Neural cell (in vitro differentiated cells): ENCODE results near the gene EIF1B. TPM values are rescaled to one million over a fixed set of nuclear protein-coding genes. Genes with fewer than 3 reads are reported as not detected.

Source experiments
- H2AFZ ChIP-seq: fragments of 200-600, 300-800 bp; sonication (generic), shearing (Covaris generic); 2 replicates; pipeline ENCODE4 v1.6.0; 2014; ENCODE audit warnings: low read depth, mild to moderate bottlenecking, antibody characterized with exemption, low read length, moderate library complexity
- H3F3A ChIP-seq: fragments of 200-600 bp; shearing (Covaris generic); 2 replicates; pipeline ENCODE4 v1.6.1; 2016; ENCODE audit warnings: mild to moderate bottlenecking, moderate library complexity, mixed read lengths, antibody characterized with exemption, low read length; ENCODE audit not compliant: insufficient read depth, poor library complexity, severe bottlenecking
- H3K27ac ChIP-seq: fragments of 200-600, 300-800 bp; sonication (generic), shearing (Covaris generic); 2 replicates; pipeline ENCODE4 v1.5.1; 2014; ENCODE audit warnings: mild to moderate bottlenecking, low read length, moderate library complexity
- H3K27me3 ChIP-seq: fragments of 300-800, 200-600 bp; sonication (generic), shearing (Covaris generic); 2 replicates; pipeline ENCODE4 v1.6.0; 2014; ENCODE audit warnings: mild to moderate bottlenecking, low read depth, low read length, moderate library complexity; ENCODE audit not compliant: insufficient read depth
- H3K36me3 ChIP-seq: fragments of 300-800, 200-600 bp; sonication (generic), shearing (Covaris generic); 2 replicates; pipeline ENCODE4 v1.5.1; 2014; ENCODE audit warnings: mild to moderate bottlenecking, antibody characterized with exemption, low read length, moderate library complexity; ENCODE audit not compliant: insufficient read depth
- H3K4me2 ChIP-seq: fragments of 300-800, 200-600 bp; sonication (generic), shearing (Covaris generic); 2 replicates; pipeline ENCODE4 v1.6.0; 2014; ENCODE audit warnings: mild to moderate bottlenecking, low read length
- H3K4me3 ChIP-seq: fragments of 300-800, 200-600 bp; sonication (generic), shearing (Covaris generic); 2 replicates; pipeline ENCODE4 v1.5.1; 2014; ENCODE audit warnings: mild to moderate bottlenecking, low read length, moderate library complexity
- H3K79me2 ChIP-seq: fragments of 200-600 bp; shearing (Covaris generic); replicated peaks from 2 replicates; pipeline ENCODE4 v1.6.0; 2014; ENCODE audit warnings: mild to moderate bottlenecking, low read length, moderate library complexity; ENCODE audit not compliant: insufficient read depth
- H3K9ac ChIP-seq: fragments of 300-800, 200-600 bp; sonication (generic), shearing (Covaris generic); 2 replicates; pipeline ENCODE4 v1.6.1; 2016; ENCODE audit warnings: mild to moderate bottlenecking, low read length, mixed read lengths
- H3K9me2 ChIP-seq: fragments of 200-600 bp; shearing (Covaris generic); 2 replicates; pipeline ENCODE4 v1.6.1; 2016; ENCODE audit warnings: mild to moderate bottlenecking, low read length, mixed read lengths; ENCODE audit not compliant: insufficient read depth
- H3K9me3 ChIP-seq: fragments of 200-600, 300-800 bp; sonication (generic), shearing (Covaris generic); 2 replicates; pipeline ENCODE4 v1.6.1; 2016; ENCODE audit warnings: mild to moderate bottlenecking, mixed run types, low read length, moderate library complexity, mixed read lengths
- H4K20me1 ChIP-seq: fragments of 200-600 bp; shearing (Covaris generic); 2 replicates; pipeline ENCODE4 v1.6.1; 2016; ENCODE audit warnings: mild to moderate bottlenecking, mixed run types; ENCODE audit not compliant: insufficient read depth
- CTCF ChIP-seq: fragments of 450-650 bp; IDR thresholded peaks from 2 replicates; pipeline ENCODE4 v1.5.1; 2014; ENCODE audit warnings: antibody characterized with exemption, mild to moderate bottlenecking, moderate library complexity; ENCODE audit not compliant: poor library complexity, severe bottlenecking
- EP300 ChIP-seq: fragments of 450-650 bp; conservative IDR thresholded peaks from 2 replicates; pipeline ENCODE4 v1.6.1; 2014; ENCODE audit warnings: antibody characterized with exemption, mild to moderate bottlenecking, moderate library complexity; ENCODE audit not compliant: poor library complexity, severe bottlenecking
- EZH2 ChIP-seq: fragments of 200-600, 300-800 bp; shearing (Covaris generic), sonication (generic); IDR thresholded peaks from 2 replicates; pipeline ENCODE4 v1.6.1; 2014; ENCODE audit warnings: antibody characterized with exemption, low read length, borderline replicate concordance, mild to moderate bottlenecking; ENCODE audit not compliant: insufficient read depth, poor library complexity, severe bottlenecking
- MXI1 ChIP-seq: fragments of 450-650 bp; conservative IDR thresholded peaks from 2 replicates; pipeline ENCODE4 v1.6.1; 2014; ENCODE audit warnings: antibody characterized with exemption, mild to moderate bottlenecking; ENCODE audit not compliant: poor library complexity, severe bottlenecking
- POLR2AphosphoS5 ChIP-seq: IDR thresholded peaks from 2 replicates; pipeline ENCODE4 v1.6.1; 2012
- RAD21 ChIP-seq: fragments of 450-650 bp; conservative IDR thresholded peaks from 2 replicates; pipeline ENCODE4 v1.6.1; 2014; ENCODE audit warnings: antibody characterized with exemption, mild to moderate bottlenecking, moderate library complexity
- REST ChIP-seq: IDR thresholded peaks from 2 replicates; pipeline ENCODE4 v1.6.1; 2012; ENCODE audit warnings: borderline replicate concordance
- SMC3 ChIP-seq: fragments of 450-650 bp; conservative IDR thresholded peaks from 2 replicates; pipeline ENCODE4 v1.6.1; 2014; ENCODE audit warnings: antibody characterized with exemption, mild to moderate bottlenecking, moderate library complexity; ENCODE audit not compliant: poor library complexity
- TAF1 ChIP-seq: IDR thresholded peaks from 2 replicates; pipeline ENCODE4 v1.6.1; 2012; ENCODE audit warnings: low read depth
- polyA plus RNA-seq: library from polyadenylated mRNA; depleted of rRNA; stranded (reverse); fragments of >200 nt; gene quantifications from 2 replicates; pipeline ENCODE4 v1.2.3, GENCODE V29; 2014

The EIF1B gene
- polyA plus RNA-seq, 1 donor from 2014 or later = 88.0 TPM

- H3K4me2 ChIP-seq = no peak overlapping the region
- H3K27ac ChIP-seq = no peak overlapping the region
- no peaks in the 10 kb centered on the region for H3K9me2 ChIP-seq
- H3K27me3 ChIP-seq = no peaks in the 10 kb centered on the region
- TF ChIP-seq TAF1 (no peak), SMC3 (no peak), EZH2 (no peak), MXI1 (no peak), CTCF (no peak), POLR2AphosphoS5 (no peak), RAD21 (no peak), REST (no peak), EP300 (no peak)
- H3K4me3 ChIP-seq = no peak overlapping the region
- H3K9me3 ChIP-seq = no peaks in the 10 kb centered on the region
- H3K36me3 ChIP-seq = no peaks in the 10 kb centered on the region
- no peaks in the 10 kb centered on the region for H4K20me1 ChIP-seq
- H3K9ac ChIP-seq = no peak overlapping the region
- H3K79me2 ChIP-seq = no peaks in the 10 kb centered on the region
- no peak overlapping the region for H2AFZ ChIP-seq
- no peaks in the 10 kb centered on the region for H3F3A ChIP-seq
These were observed 9.7 kb upstream of the EIF1B start for GRCh38 chr3:40299721-40300335.

- Histone ChIP-seq H3K79me2 (no peaks in the 10 kb centered on the region), H3K9me3 (no peaks in the 10 kb centered on the region), H3K27ac (no peak overlapping the region), H3K36me3 (no peaks in the 10 kb centered on the region), H3K9ac (no peak overlapping the region), H4K20me1 (no peaks in the 10 kb centered on the region), H3K9me2 (no peaks in the 10 kb centered on the region), H3K4me2 (no peak overlapping the region), H2AFZ (no peak overlapping the region), H3K27me3 (no peaks in the 10 kb centered on the region), H3F3A (no peaks in the 10 kb centered on the region), H3K4me3 (no peak overlapping the region)
- TF ChIP-seq POLR2AphosphoS5 = no peak
- TF ChIP-seq REST = no peak
- TF ChIP-seq EZH2 = no peak
- TF ChIP-seq EP300 = no peak
- no peak for TF ChIP-seq TAF1
- TF ChIP-seq SMC3 = no peak
- no peak for TF ChIP-seq MXI1
- no peak for TF ChIP-seq CTCF
- TF ChIP-seq RAD21 = no peak
These were observed 6.7 kb upstream of the EIF1B start for GRCh38 chr3:40302784-40303183.
